Liver (tissue), 9 donors: ENCODE data around the gene OSBPL1A. TPM values are rescaled to one million over a fixed set of nuclear protein-coding genes. Genes with fewer than 3 reads are reported as not detected.

Experiments
- DNase-seq: peaks from one replicate; pipeline ENCODE4 v3.0.0-alpha.2; 2017; ENCODE audit warnings: low spot score
- H3K27ac ChIP-seq, 2 donors: one replicate each; pipeline ENCODE4 v1.7.0; 2013; ENCODE audit warnings: inconsistent platforms in 2 of 2, low read length in 2 of 2, control low read depth in 1 of 2, low read depth in 1 of 2, mild to moderate bottlenecking in 1 of 2
- H3K27me3 ChIP-seq, 4 donors: one replicate each; pipeline versions ENCODE4 v1.6.1 to v1.7.0; 2013; ENCODE audit warnings: low read length in 3 of 4, inconsistent platforms in 1 of 4, mild to moderate bottlenecking in 1 of 4, moderate library complexity in 1 of 4; ENCODE audit not compliant: control insufficient read depth in 4 of 4, insufficient read depth in 4 of 4
- H3K36me3 ChIP-seq, 4 donors: one replicate each; pipeline versions ENCODE4 v1.6.1 to v1.7.0; 2013; ENCODE audit warnings: low read length in 3 of 4, mild to moderate bottlenecking in 3 of 4, low read depth in 1 of 4, moderate library complexity in 1 of 4; ENCODE audit not compliant: control insufficient read depth in 4 of 4, insufficient read depth in 3 of 4
- H3K4me1 ChIP-seq, 4 donors: one replicate each; pipeline versions ENCODE4 v1.6.1 to v1.7.0; 2013; ENCODE audit warnings: low read length in 3 of 4, mild to moderate bottlenecking in 3 of 4, moderate library complexity in 1 of 4; ENCODE audit not compliant: control insufficient read depth in 4 of 4, insufficient read depth in 4 of 4
- H3K4me3 ChIP-seq, 3 donors: one replicate each; pipeline versions ENCODE4 v1.6.1 to v1.7.0; 2013; ENCODE audit warnings: low read length in 3 of 3, control low read depth in 1 of 3, low read depth in 1 of 3, mild to moderate bottlenecking in 1 of 3
- H3K9ac ChIP-seq, 2 donors: one replicate each; pipeline ENCODE4 v1.7.0; 2013; ENCODE audit warnings: low read length in 2 of 2, mild to moderate bottlenecking in 2 of 2, moderate library complexity in 2 of 2, control low read depth in 1 of 2, low read depth in 1 of 2
- H3K9me3 ChIP-seq, 4 donors: one replicate each; pipeline versions ENCODE4 v1.6.1 to v1.7.0; 2013; ENCODE audit warnings: low read length in 3 of 4; ENCODE audit not compliant: control insufficient read depth in 4 of 4
- ATF3 ChIP-seq: IDR thresholded peaks from 2 replicates; pipeline ENCODE4 v1.6.1; 2016; ENCODE audit warnings: antibody characterized with exemption
- CTCF ChIP-seq: fragments of 150-350 bp; IDR thresholded peaks from 2 replicates; pipeline ENCODE4 v1.5.1; 2017; ENCODE audit warnings: improper control_type of control experiment, low read depth, low read length; ENCODE audit not compliant: missing input control
- EGR1 ChIP-seq, 2 donors: IDR thresholded peaks; 2 replicates each; pipeline ENCODE4 v1.6.1; 2016 to 2018; ENCODE audit warnings: antibody characterized with exemption in 2 of 2, low read depth in 2 of 2
- FOXA1 ChIP-seq: IDR thresholded peaks from 2 replicates; pipeline ENCODE4 v1.6.1; 2016; ENCODE audit warnings: antibody characterized with exemption
- FOXA2 ChIP-seq: IDR thresholded peaks from 2 replicates; pipeline ENCODE4 v1.6.1; 2016; ENCODE audit warnings: antibody characterized with exemption
- GABPA ChIP-seq, 2 donors: IDR thresholded peaks in 1 of 2; conservative IDR thresholded peaks in 1 of 2; 2 replicates each; pipeline ENCODE4 v1.6.1; 2016; ENCODE audit warnings: antibody characterized with exemption in 2 of 2, mild to moderate bottlenecking in 1 of 2, moderate library complexity in 1 of 2
- HNF4G ChIP-seq: IDR thresholded peaks from 2 replicates; pipeline ENCODE4 v1.6.1; 2016; ENCODE audit warnings: antibody characterized with exemption
- JUND ChIP-seq, 2 donors: IDR thresholded peaks; 2 replicates each; pipeline ENCODE4 v1.6.1; 2016; ENCODE audit warnings: antibody characterized with exemption in 2 of 2
- MAX ChIP-seq: IDR thresholded peaks from 2 replicates; pipeline ENCODE4 v1.6.1; 2016; ENCODE audit warnings: antibody characterized with exemption
- NR2F2 ChIP-seq: IDR thresholded peaks from 2 replicates; pipeline ENCODE4 v1.6.1; 2016; ENCODE audit warnings: antibody characterized with exemption
- RAD21 ChIP-seq, 2 donors: IDR thresholded peaks; 2 replicates each; pipeline ENCODE4 v1.6.1; 2016; ENCODE audit warnings: antibody characterized with exemption in 2 of 2, mild to moderate bottlenecking in 2 of 2
- REST ChIP-seq: IDR thresholded peaks from 2 replicates; pipeline ENCODE4 v1.6.1; 2016; ENCODE audit warnings: antibody characterized with exemption, mild to moderate bottlenecking
- RXRA ChIP-seq, 2 donors: IDR thresholded peaks; 2 replicates each; pipeline ENCODE4 v1.6.1; 2017 to 2018; ENCODE audit warnings: antibody characterized with exemption in 2 of 2, mild to moderate bottlenecking in 1 of 2
- TAF1 ChIP-seq: conservative IDR thresholded peaks from 2 replicates; pipeline ENCODE4 v1.6.1; 2016; ENCODE audit warnings: antibody characterized with exemption, mild to moderate bottlenecking
- YY1 ChIP-seq: IDR thresholded peaks from 2 replicates; pipeline ENCODE4 v1.6.1; 2016; ENCODE audit warnings: antibody characterized with exemption, mild to moderate bottlenecking
- WGBS: extraction: QIAGEN DNeasy Blood & Tissue Kit; methylation state at CpG from one replicate; pipeline ENCODE4 v1.1.7; 2013; 5-methylcytosine and 5-hydroxymethylcytosine counted together
- polyA plus RNA-seq, 2 donors: library from polyadenylated mRNA; stranded (reverse) in 1 of 2; unstranded in 1 of 2; fragments of 200-250 nt in 1 of 2; fragments of >200 nt in 1 of 2; fragmentation: Nextera tagmentation in 1 of 2; extraction: Ambion mirVana in 1 of 2; gene quantifications; one replicate each; pipeline versions ENCODE4 v1.2.1 to v1.2.3, GENCODE V29; 2013 to 2015
- total RNA-seq, 2 donors: library from RNA; depleted of rRNA; stranded (reverse); fragments of >200 nt; gene quantifications; one replicate each; pipeline ENCODE4 v1.2.3, GENCODE V29; 2014
- donor health status: healthy.
- donor health status: healthy.
- donor health status: healthy.
- donor health status: healthy.
- donor health status: healthy.

The OSBPL1A gene
- total and polyA plus RNA-seq, 4 donors: 5.4 to 12.6 (median 8.9) TPM

GRCh38 chr18:24200494-24201290 is 196.9 kb downstream of the OSBPL1A start:
- no peak overlapping the region for H3K9ac ChIP-seq
- H3K27ac ChIP-seq: no peak overlapping the region
- H3K4me3 ChIP-seq: no peak overlapping the region
- H3K9me3 ChIP-seq: no peaks in the 10 kb centered on the region
- DNase-seq: no peak
- no peaks in the 10 kb centered on the region for H3K36me3 ChIP-seq
- WGBS: 81% methylated on average over 11 of the region's 11 CpGs
- no peaks in the 10 kb centered on the region for H3K27me3 ChIP-seq
- peaks cover 5 to 13% (median 9%) of the 10 kb centered on the region in 4 donors for H3K4me1 ChIP-seq
- TF ChIP-seq JUND (IDR thresholded peaks at IDR 0.05): no peak
- no peak for TF ChIP-seq ATF3
- no peak for TF ChIP-seq CTCF

- no peak overlapping the region for H3K27ac ChIP-seq
Observed at GRCh38 chr18:24199372-24199962, 198.2 kb downstream of the OSBPL1A start.

More at GRCh38 chr18:24199372-24199962, 198.2 kb downstream of the OSBPL1A start:
- no peak for TF ChIP-seq RXRA (IDR thresholded peaks at IDR 0.05)
- TF ChIP-seq CTCF: no peak
- no peak for TF ChIP-seq FOXA1
- TF ChIP-seq NR2F2: no peak
- no peak for TF ChIP-seq EGR1 (IDR thresholded peaks at IDR 0.05; ENCODE audit: low read depth in 2 of 2)
- no peak for TF ChIP-seq HNF4G
- TF ChIP-seq RAD21 (IDR thresholded peaks at IDR 0.05): no peak
- TF ChIP-seq GABPA (IDR thresholded peaks at IDR 0.05 in 1 of 2, conservative IDR thresholded peaks at IDR 0.05 in 1 of 2): no peak
- TF ChIP-seq REST: no peak
- TF ChIP-seq FOXA2: no peak
- TF ChIP-seq TAF1: no peak
- no peak for TF ChIP-seq YY1
- TF ChIP-seq MAX: no peak
- Histone ChIP-seq H3K36me3 (no peaks in the 10 kb centered on the region), H3K27me3 (no peaks in the 10 kb centered on the region), H3K4me1 (peaks cover 9 to 23% (median 16%) of the 10 kb centered on the region in 4 donors), H3K4me3 (no peak overlapping the region), H3K9me3 (no peaks in the 10 kb centered on the region), H3K9ac (no peak overlapping the region)
- DNase-seq: no peak
- WGBS: 92% methylated on average over 5 of the region's 5 CpGs
